Hematopoietic multipotent progenitor cell treated with erythropoietin and hydrocortisone succinate and interleukin-3 and kit ligand, for 17 days (in vitro differentiated cells): ENCODE data around the gene NAGLU.

Experiments used
- DNase-seq: peaks from one replicate; pipeline ENCODE4 v3.0.0-alpha.2; 2015; ENCODE audit warnings: low spot score

The NAGLU gene

GRCh38 chr17:42536048-42536371, at the start of gene NAGLU:
NAGLU (plus strand) TSS chr17:42536241; CDS start chr17:42536273, 32 bp downstream.
- DNase-seq: peak; percentile 88

- no peak for DNase-seq
These were observed 48.0 kb upstream of the NAGLU start for GRCh38 chr17:42488032-42488431.

GRCh38 chr17:42493319-42493718, 42.7 kb upstream of the NAGLU start:
- no peak for DNase-seq

GRCh38 chr17:42494673-42495072, 41.4 kb upstream of the NAGLU start:
- no peak for DNase-seq

- DNase-seq: no peak
These were observed 37.2 kb upstream of the NAGLU start for GRCh38 chr17:42498828-42499227.

GRCh38 chr17:42502091-42502490, 34.0 kb upstream of the NAGLU start:
- no peak for DNase-seq

GRCh38 chr17:42502926-42503325, 33.1 kb upstream of the NAGLU start:
- no peak for DNase-seq

- DNase-seq: no peak
These were observed 28.4 kb upstream of the NAGLU start for GRCh38 chr17:42507671-42508070.

- DNase-seq: no peak
These were observed 27.4 kb upstream of the NAGLU start for GRCh38 chr17:42508426-42509165.

GRCh38 chr17:42509409-42509808, 26.6 kb upstream of the NAGLU start:
- no peak for DNase-seq

- no peak for DNase-seq
These were observed 26.2 kb upstream of the NAGLU start for GRCh38 chr17:42509841-42510240.

GRCh38 chr17:42512246-42512645, 23.8 kb upstream of the NAGLU start:
- DNase-seq: no peak

GRCh38 chr17:42512733-42513251, 23.2 kb upstream of the NAGLU start:
- DNase-seq: no peak

- no peak for DNase-seq
These were observed 22.4 kb upstream of the NAGLU start for GRCh38 chr17:42513686-42514085.

GRCh38 chr17:42514279-42514678, 21.8 kb upstream of the NAGLU start:
- DNase-seq: no peak

GRCh38 chr17:42514867-42515266, 21.2 kb upstream of the NAGLU start:
- DNase-seq: no peak

GRCh38 chr17:42517516-42517915, 18.5 kb upstream of the NAGLU start:
- DNase-seq: peak; percentile 89

- peak; percentile 89 for DNase-seq
These were observed 17.8 kb upstream of the NAGLU start for GRCh38 chr17:42518046-42518754.

GRCh38 chr17:42518755-42519545, 17.1 kb upstream of the NAGLU start:
- peak; percentile 81 for DNase-seq

- DNase-seq: peak; percentile 57
These were observed 16.2 kb upstream of the NAGLU start for GRCh38 chr17:42519546-42520491.

GRCh38 chr17:42520540-42520951, 15.5 kb upstream of the NAGLU start:
- no peak for DNase-seq

GRCh38 chr17:42521036-42521435, 15.0 kb upstream of the NAGLU start:
- DNase-seq: no peak
